Fibroblast of upper back skin (primary cell): ENCODE results near the gene RASL10A.

ENCODE experiments used
- DNase-seq: peaks from one replicate; pipeline ENCODE4 v3.0.0-alpha.2; 2013

The RASL10A gene

GRCh38 chr22:29316141-29316828 is 788 bp upstream of the RASL10A start:
- no peak for DNase-seq

DNA sequence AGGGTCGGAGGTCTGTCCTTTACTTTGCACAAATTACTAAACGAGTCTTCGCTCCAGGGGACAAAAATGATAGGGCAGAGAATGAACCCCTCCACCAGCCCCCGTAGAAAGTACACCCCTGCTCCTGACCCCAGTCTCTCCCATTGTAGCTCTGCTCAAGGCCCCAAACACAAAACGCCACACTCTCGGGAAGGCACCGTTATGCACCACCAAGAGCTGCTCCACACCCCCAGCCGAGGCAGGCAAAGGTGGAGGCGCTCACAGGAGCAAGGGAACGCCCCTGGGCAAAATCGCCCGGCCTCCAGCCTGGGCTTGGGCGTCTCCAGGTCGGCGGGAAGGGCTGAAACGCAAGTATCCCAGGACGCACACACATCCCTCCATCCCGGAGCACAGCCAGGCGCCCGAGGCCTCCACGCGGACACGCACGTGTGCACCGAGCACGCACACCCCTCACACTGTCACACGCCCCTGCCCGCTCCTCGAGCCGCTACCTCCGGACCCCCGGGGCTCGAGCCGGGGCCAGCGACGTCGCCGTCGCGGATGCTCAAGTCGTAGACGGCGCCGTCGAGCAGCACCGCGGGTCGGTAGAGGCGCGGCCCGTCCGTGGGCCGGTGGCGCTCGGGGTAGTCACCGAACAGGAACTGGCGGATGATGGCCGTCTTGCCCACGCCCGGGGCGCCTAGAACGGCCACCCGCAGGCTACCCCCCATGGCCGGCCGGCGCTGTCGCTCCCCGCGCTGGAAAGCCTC is 786 bp downstream of the RASL10A start:
- no peak for DNase-seq

DNA sequence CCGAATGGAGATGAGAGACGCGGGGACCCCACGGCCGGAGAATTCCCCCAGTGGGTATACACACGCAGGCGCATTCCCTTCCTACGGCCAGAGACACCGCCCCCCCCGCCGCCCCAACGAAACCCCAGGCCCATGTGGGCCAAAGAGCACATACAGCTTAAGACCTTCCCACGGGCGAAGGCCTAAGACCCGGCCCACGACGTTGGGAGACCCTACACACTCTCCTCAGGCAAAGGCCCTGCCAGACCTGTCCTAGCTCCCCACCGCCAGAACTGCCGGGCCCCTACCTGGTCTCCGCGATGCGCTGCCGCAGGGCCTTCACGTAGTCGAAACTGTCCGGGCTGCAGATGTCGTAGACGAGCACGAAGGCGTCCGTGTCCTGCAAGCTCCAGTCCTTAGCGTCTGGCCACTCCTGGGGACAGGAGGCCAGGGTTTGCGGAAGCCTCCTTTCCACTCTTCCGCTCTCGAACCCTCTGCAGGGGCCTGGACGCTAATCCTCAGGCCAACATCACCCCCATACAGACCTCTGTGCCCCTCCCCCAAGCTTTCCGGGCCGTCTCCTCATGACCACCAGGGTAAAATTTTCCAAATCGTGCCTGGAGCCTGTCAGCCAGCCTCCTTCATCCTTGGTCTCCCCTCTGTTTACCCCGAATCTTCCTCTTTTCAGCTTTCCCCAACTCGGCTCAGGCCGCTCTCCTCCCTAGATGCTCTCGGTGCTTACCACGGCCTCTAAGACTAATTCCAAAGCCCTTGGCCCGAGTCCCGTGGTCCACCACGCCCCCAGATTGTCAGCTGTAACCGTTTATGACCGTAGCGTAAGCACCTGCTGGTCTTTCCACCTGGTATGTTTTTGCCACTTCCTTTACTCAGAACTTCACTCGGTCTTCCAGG is 1.7 kb downstream of the RASL10A start:
- DNase-seq: no peak

DNA sequence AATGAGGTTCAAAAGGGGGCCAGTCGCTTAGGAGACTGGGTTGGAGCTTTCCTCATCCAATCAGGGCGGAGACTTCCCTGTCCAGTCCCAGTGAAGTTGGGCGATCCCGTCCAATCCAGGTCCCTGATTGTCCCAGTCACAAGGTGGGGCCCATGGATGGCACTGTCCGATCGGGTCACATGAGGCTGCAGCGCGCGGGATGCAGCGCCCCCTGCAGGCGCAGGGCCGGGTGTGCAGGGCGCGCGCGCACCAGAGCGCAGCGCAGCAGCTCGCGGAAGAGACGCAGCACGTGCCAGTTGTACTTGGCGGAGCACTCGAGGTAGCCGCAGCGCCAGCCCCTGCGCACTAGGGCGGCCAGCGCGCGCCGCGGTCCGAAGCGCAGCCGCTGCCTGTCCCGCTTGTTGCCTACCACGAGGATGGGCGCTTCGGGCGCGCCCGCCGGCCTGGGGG is 2.3 kb downstream of the RASL10A start:
- no peak for DNase-seq

- DNase-seq: no peak
Measured at GRCh38 chr22:29312218-29313125, 3.0 kb downstream of the RASL10A start.

DNA sequence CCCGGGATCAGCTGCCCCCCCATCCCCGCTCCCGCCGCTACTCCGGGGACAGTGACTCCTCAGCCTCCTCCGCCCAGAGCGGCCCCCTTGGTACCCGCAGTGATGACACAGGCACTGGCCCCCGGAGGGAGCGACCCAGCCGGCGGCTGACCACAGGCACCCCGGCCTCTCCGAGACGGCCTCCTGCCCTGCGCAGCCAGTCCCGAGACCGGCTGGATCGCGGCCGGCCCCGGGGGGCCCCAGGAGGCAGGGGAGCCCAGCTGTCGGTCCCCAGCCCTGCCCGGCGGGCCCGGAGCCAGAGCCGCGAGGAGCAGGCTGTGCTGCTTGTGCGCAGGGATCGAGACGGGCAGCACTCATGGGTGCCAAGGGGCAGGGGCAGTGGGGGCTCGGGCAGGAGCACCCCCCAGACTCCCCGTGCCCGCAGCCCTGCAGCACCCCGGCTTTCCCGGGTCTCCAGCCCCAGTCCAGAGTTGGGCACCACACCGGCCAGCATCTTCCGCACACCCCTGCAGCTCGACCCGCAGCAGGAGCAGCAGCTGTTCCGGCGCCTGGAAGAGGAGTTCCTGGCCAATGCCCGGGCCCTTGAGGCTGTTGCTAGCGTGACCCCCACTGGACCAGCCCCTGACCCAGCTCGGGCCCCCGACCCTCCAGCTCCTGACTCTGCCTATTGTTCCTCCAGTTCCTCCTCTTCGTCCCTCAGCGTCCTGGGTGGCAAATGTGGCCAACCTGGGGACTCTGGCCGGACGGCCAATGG is 3.9 kb downstream of the RASL10A start:
- DNase-seq: no peak

- DNase-seq: peak; percentile 97
Measured at GRCh38 chr22:29310863-29311339, 4.6 kb downstream of the RASL10A start.

GRCh38 chr22:29310065-29310862 is 5.2 kb downstream of the RASL10A start:
- DNase-seq: no peak

DNA sequence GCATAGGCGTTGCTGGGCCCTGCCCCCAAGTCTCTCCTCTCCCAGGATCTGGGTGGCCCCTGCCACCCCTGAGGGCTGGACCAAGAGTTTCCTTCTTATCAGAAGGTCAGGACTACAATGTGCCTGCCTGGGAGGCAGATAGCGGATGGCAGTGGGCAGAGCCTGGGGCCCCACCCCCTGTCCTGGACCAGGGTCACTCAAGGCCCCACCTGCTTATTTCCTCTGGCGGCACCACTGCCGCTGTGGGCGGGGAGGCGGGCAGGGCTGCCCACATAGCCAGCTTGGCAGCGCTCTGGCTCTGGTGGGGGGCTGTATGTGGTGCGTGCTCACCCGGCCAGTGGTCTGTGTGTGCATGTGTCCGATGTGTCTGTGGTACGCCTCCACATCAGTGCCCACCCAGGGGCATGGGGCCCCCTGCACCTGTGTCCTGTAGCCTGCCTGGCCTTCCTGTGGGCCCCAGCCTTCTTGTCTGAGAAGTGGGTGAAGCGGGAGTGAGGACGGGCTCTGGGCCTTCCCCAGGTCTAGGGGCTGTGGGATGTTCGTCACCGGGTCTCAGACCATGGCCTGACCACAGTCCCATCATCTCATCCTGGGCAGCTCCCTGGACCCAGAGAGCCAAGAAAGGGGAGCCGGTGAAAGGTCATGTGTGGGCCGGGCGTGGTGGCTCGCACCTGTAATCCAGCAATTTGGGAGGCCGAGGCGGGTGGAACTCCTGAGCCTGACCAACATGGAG is 6.0 kb downstream of the RASL10A start:
- DNase-seq: no peak

GRCh38 chr22:29308791-29309262 is 6.7 kb downstream of the RASL10A start:
- peak; percentile 49 for DNase-seq

GRCh38 chr22:29308148-29308790 is 7.2 kb downstream of the RASL10A start:
- no peak for DNase-seq

DNA sequence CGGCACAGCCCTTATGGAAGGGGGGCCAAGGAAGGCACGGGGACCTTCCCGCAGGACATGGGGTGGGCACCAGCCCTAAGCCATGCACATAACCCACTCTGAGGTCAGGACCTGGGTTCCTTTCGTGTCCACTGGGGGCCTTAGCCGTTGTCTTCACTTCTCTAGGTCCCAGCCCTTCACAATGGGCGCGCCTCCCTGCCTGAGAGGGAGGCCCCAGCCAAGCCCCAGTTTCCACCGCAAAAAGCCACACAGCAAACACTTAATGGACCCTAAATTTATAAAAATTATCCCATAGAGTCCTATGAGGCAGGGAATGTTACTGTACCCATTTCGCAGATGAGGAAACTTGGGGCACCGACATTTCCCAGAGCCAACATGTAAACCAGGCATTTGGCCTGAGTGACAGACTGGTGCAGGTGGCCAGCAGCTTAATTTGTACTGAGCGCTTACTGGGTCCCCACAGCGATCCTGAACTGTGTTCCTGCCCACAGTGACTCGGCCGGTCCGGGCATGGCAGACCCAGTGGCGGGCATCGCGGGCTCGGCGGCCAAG is 7.8 kb downstream of the RASL10A start:
- no peak for DNase-seq

DNA sequence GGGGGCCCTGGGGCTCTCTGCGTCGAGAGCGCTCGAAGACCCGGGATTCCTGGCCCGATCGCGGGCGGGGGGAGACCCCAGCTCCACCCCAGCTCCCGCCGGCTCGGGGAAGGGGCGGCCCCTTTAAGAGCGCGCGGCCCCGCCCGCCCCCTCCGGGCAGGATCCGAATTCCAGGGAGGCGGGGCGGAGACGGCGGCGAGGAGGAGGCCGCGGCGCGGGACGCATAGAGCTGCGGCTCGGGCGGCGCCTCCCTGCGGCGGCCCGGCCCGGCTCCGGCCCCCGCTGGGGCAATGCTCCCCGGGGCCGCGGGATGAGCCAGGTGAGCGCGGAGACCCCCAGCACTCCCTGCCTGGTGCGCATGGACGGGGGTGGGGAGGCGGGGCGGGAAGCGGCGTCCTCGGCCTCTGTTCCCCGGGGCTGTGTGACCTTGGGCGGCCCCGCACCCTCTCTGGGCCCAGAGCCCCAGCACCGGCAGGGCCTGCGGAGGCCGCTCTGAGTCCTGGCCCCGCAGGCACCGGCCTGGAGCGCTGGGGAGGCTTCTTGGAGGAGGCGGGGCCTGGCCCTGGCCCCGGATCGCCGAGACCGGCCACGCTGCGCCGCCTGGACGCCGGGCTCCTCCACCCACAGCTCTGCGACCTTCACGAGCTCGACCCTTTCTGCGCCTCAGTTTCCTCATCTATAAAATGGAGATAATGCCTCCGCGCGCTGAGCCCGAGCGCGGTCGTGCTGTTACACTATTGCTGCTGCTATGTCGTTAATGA is 8.5 kb downstream of the RASL10A start:
- peak; percentile 69 for DNase-seq

- peak; percentile 75 for DNase-seq
Measured at GRCh38 chr22:29306175-29306834, 9.2 kb downstream of the RASL10A start, which contains the start of gene GAS2L1. Gene GAS2L1, plus strand, starts transcription at chr22:29306650. Its CDS starts 1,456 bp downstream, at chr22:29308106.

- DNase-seq: no peak
Measured at GRCh38 chr22:29305836-29306174, 9.7 kb downstream of the RASL10A start.

DNA sequence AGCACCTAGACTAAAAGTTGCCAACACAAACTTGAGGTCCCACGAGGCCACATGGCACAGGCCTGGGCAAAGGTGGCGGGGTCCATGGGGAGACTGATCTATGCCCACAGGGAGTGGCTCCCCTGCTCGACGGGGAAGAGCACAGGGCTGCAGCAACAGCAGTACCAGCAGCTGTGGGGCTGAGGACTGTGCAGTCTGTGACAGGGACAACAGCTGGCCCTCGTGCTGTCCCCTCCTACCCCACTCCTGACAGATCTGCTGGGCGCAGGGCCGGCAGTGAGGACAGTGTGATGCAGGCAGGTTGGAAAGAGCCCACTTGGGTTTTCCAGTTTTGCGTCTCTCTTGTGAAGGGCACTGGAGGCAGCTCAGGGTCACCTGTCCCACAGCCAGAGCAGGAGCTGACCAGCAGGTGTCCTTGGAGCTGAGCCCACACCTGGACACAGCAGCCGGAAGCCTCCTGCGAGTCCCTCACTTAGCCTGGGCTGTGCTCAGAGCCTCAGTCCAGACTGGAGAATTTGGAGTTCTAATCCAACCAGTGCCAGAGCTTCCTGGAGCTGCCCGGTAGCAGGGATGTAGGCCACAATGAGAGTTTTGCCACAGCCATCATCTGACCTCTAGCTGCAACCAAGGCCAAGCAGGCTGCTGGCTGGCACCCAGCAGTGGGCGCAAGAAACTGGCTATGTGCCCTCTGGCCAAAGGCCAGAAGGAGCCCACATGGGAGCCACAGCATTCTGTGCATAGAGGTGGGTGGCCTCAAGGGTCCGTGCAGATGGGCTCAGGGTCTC is 12.6 kb downstream of the RASL10A start:
- DNase-seq: no peak

GRCh38 chr22:29302402-29302680 is 13.2 kb downstream of the RASL10A start:
- no peak for DNase-seq
